ENCODE data around the gene CDKN3. TPM values are rescaled to one million over a fixed set of nuclear protein-coding genes. Genes with fewer than 3 reads are reported as not detected.
"Not testable (repeated sequence)": the region's sequence is repeated elsewhere in the genome, so short reads cannot be mapped to it uniquely, and the experiment has no call there.

The CDKN3 gene
- total RNA-seq, 1 donor from 2014 or later, result 1.5 TPM

DNA sequence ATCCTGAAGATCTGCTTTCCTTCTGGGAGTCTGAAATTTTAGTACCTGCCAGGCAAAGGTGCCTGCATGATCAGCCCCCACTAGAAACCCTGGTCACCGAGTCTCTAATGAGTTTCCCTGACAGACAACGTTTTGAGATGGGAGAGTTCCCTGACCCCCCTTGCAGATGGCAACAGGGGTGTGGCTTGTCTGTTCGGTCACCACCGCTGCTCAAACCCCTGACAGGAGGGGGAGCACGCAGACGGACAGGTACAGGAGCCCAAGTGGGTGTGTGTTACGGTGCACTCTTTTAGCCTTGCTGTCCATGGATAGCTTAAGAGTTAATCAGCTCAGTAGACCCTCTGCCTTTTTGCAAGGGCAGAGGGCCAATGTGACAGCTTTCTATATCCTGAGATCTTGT is 19.3 kb upstream of the CDKN3 start:
- no peak for ATAC-seq
- DNase-seq, result no peak
- Histone ChIP-seq H3K9me3 (no peaks in the 10 kb centered on the region), H3K4me1 (no peaks in the 10 kb centered on the region), H3K27ac (no peak overlapping the region), H3K27me3 (no peaks in the 10 kb centered on the region), H3K36me3 (no peaks in the 10 kb centered on the region), H3K4me3 (no peak overlapping the region)
- TF ChIP-seq CTCF (IDR thresholded peaks at IDR 0.05), result no peak
- intact Hi-C loops (cut with DNase I), result no loop called here

DNA sequence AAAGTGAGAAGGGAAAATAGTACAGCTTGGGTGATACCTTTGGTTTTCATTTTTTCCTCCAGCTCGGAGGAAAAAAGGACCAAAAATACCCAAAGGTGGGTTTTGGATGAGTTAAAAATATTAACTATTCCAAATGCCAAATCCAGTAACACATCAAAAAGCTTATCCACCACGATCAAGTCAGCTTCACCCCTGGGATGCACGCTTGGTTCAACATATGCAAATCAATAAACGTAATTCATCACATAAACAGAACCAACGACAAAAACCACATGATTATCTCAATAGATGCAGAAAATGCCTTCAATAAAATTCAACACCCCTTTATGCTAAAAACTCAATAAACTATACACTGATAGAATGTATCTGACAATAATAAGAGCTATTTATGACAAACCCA is 17.9 kb upstream of the CDKN3 start:
- DNase-seq; intact Hi-C loops (cut with DNase I); ATAC-seq: not testable (repeated sequence)

GRCh38 chr14:54380558-54380957 is 16.2 kb upstream of the CDKN3 start:
- H3K9me3 ChIP-seq; H3K36me3 ChIP-seq; H3K27ac ChIP-seq; DNase-seq; H3K4me1 ChIP-seq; H3K27me3 ChIP-seq; intact Hi-C loops (cut with DNase I); ATAC-seq; H3K4me3 ChIP-seq: not testable (repeated sequence)

More for the DNA sequence above, 17.9 kb upstream of the CDKN3 start:
- H3K4me1 ChIP-seq, H3K27ac ChIP-seq, H3K4me3 ChIP-seq, H3K27me3 ChIP-seq, H3K9me3 ChIP-seq, H3K36me3 ChIP-seq: not testable (repeated sequence)

DNA sequence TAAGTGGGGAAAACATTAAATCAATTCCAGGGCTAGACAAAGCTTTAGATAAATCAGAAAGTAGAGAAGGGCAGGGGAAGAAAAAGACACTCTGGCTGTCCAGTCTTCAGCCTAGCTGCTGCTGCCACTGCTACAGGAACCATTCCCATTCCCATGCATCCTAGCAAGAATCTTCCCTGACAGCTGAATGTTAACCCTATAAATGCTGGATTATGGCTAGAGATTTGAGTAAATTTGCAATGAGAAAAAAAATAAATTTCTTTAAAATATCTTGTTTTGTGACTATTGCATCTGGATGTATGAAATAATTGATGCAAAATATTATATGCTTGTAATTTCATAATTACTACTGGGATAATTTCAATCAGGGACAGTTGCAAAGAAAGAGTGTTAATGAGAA is 15.0 kb upstream of the CDKN3 start:
- Histone ChIP-seq H3K27me3 (no peaks in the 10 kb centered on the region), H3K36me3 (no peaks in the 10 kb centered on the region), H3K9me3 (no peaks in the 10 kb centered on the region), H3K4me1 (no peaks in the 10 kb centered on the region), H3K4me3 (no peak overlapping the region), H3K27ac (no peak overlapping the region)
- intact Hi-C loops (cut with DNase I), result no loop called here
- no peak for TF ChIP-seq CTCF (IDR thresholded peaks at IDR 0.05)
- no peak for DNase-seq
- no peak for ATAC-seq

DNA sequence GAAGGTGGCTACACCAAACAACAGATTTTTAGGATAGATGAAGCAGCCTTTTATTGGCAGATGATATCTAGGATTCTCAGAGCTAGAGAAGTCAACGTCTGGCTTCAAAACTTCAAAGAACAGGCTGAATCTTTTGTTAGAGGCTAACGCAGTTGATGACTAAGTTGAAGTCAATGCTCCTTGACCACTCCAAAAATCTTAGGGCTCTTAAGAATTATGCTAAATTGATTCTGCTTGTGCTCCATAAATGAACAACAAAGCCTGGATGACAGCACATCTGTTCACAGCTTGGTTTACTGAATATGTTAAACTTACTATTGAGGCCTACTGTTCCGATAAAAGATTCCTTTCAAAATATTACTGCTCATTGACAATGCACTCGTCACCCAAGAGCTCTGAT is 13.0 kb upstream of the CDKN3 start:
- Histone ChIP-seq H3K9me3 (no peaks in the 10 kb centered on the region), H3K27ac (no peak overlapping the region), H3K4me3 (no peak overlapping the region), H3K4me1 (no peaks in the 10 kb centered on the region), H3K36me3 (no peaks in the 10 kb centered on the region), H3K27me3 (no peaks in the 10 kb centered on the region)
- intact Hi-C loops (cut with DNase I), result no loop called here
- DNase-seq (no peak), ATAC-seq (no peak)
- TF ChIP-seq CTCF (IDR thresholded peaks at IDR 0.05), result no peak

GRCh38 chr14:54385556-54385955 is 11.3 kb upstream of the CDKN3 start:
- TF ChIP-seq CTCF (IDR thresholded peaks at IDR 0.05), result no peak
- ATAC-seq (no peak), DNase-seq (no peak)
- no peaks in the 10 kb centered on the region for H3K4me1 ChIP-seq
- H3K36me3 ChIP-seq, result no peaks in the 10 kb centered on the region
- no peaks in the 10 kb centered on the region for H3K27me3 ChIP-seq
- intact Hi-C loops (cut with DNase I), result no loop called here
- H3K4me3 ChIP-seq, result no peak overlapping the region
- H3K9me3 ChIP-seq, result no peaks in the 10 kb centered on the region
- no peak overlapping the region for H3K27ac ChIP-seq

DNA sequence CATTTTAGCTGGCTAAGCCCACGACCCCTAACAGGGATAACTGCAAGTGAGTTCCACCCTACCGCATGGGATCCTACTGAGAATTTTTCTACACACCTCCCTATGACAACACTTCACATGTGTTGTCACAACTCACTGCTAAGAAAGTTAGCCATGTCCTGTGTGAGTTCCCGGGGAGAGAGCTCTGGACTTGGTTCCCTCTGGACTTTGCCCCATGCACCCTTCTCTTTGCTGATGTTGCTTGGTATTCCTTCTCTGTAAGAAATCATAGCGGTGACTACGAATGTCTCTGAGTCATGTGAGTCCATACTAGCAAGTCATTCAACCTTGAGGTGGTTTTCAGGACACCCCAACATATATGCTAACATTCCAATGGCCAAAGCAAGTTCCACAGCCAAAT is 9.5 kb upstream of the CDKN3 start:
- Histone ChIP-seq H3K36me3 (no peaks in the 10 kb centered on the region), H3K9me3 (no peaks in the 10 kb centered on the region), H3K27ac (no peak overlapping the region), H3K4me3 (no peak overlapping the region), H3K4me1 (no peaks in the 10 kb centered on the region), H3K27me3 (no peaks in the 10 kb centered on the region)
- intact Hi-C loops (cut with DNase I), result no loop called here
- no peak for TF ChIP-seq CTCF (IDR thresholded peaks at IDR 0.05)
- no peak for DNase-seq
- ATAC-seq, result no peak
